Right atrium auricular region (tissue), 2 donors: ENCODE measurements around the gene CCDC136. TPM values are rescaled to one million over a fixed set of nuclear protein-coding genes. Genes with fewer than 3 reads are reported as not detected.

Experiments used
- DNase-seq: peaks from one replicate; pipeline ENCODE4 v3.0.0-alpha.2; 2019; ENCODE audit warnings: low spot score
- H3K27ac ChIP-seq, 2 donors: fragments of 200-600 bp; sonication (generic); 1 replicate in 1 of 2; 2 replicates in 1 of 2; pipeline ENCODE4 v1.5.1; 2016 to 2019
- H3K27me3 ChIP-seq, 2 donors: fragments of 200-600 bp; sonication (generic); one replicate each; pipeline versions ENCODE4 v1.5.1 to v1.6.0; 2017 to 2019
- H3K36me3 ChIP-seq: fragments of 200-600 bp; sonication (generic); one replicate; pipeline ENCODE4 v1.5.1; 2016
- H3K4me1 ChIP-seq, 2 donors: fragments of 200-600 bp; sonication (generic); one replicate each; pipeline versions ENCODE4 v1.5.1 to v1.6.0; 2017 to 2019
- H3K4me3 ChIP-seq, 2 donors: fragments of 200-600 bp; sonication (generic); 1 replicate in 1 of 2; 2 replicates in 1 of 2; pipeline ENCODE4 v1.5.1; 2017 to 2019; ENCODE audit warnings: mild to moderate bottlenecking in 1 of 2, moderate library complexity in 1 of 2
- H3K9me3 ChIP-seq, 2 donors: fragments of 200-600 bp; sonication (generic); one replicate each; pipeline ENCODE4 v1.5.1; 2019
- CTCF ChIP-seq, 2 donors: fragments of 200-600 bp; sonication (generic); IDR thresholded peaks; one replicate each; pipeline ENCODE4 v1.5.1; 2019; ENCODE audit warnings: antibody characterized with exemption in 2 of 2
- total RNA-seq, 2 donors: library from RNA; depleted of rRNA; stranded (reverse); fragments of >200 nt; gene quantifications; one replicate each; pipeline ENCODE4 v1.1.0, GENCODE V29; 2016

CCDC136 gene
- total RNA-seq, 2 donors from 2014 or later, result 2.6 to 8.5 TPM

DNA sequence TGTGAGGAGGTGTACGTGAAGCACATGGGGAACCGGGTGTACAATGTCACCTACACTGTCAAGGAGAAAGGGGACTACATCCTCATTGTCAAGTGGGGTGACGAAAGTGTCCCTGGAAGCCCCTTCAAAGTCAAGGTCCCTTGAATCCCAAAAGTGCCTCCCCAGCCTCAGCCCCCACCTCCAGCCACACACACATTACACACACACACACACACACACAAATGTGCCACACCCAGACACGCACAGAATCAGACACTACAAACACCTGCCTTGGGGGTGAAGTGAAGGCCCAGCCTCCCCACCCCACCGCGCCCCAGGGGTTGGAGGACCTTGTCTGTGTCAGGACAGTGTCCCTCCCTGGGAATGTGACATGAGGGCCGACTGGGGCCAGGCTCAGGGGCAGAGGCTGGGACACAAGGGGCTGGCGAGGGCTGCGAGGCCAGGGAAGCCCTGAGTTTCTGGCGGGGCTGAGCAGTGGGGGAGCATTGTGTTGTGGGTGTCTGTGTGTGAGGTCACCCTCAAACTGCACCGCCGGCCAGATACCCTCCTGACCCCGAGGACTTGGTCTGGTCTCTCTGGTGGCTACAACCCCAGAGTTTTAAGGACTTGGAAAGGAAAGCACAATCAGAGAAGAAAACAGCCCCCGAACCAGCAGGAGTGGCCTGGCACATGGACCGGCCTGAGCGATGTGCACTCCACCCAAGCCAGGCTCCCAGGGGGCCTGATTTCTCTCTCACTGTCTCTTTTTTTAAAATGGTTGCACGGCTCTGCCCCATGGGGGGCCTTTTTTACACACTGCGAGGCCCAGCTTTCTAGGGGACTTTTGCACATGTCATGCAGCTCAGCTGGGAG is 66.8 kb downstream of the CCDC136 start:
- DNase-seq, result no peak
- Histone ChIP-seq H3K27ac (peak overlapping the region; percentile 64 to 73), H3K4me1 (peaks cover 0 to 43% of the 10 kb centered on the region in 2 donors), H3K9me3 (no peaks in the 10 kb centered on the region), H3K36me3 (peaks cover 47% of the 10 kb centered on the region), H3K4me3 (no peak overlapping the region), H3K27me3 (no peaks in the 10 kb centered on the region)
- no peak for TF ChIP-seq CTCF (IDR thresholded peaks at IDR 0.05)

DNA sequence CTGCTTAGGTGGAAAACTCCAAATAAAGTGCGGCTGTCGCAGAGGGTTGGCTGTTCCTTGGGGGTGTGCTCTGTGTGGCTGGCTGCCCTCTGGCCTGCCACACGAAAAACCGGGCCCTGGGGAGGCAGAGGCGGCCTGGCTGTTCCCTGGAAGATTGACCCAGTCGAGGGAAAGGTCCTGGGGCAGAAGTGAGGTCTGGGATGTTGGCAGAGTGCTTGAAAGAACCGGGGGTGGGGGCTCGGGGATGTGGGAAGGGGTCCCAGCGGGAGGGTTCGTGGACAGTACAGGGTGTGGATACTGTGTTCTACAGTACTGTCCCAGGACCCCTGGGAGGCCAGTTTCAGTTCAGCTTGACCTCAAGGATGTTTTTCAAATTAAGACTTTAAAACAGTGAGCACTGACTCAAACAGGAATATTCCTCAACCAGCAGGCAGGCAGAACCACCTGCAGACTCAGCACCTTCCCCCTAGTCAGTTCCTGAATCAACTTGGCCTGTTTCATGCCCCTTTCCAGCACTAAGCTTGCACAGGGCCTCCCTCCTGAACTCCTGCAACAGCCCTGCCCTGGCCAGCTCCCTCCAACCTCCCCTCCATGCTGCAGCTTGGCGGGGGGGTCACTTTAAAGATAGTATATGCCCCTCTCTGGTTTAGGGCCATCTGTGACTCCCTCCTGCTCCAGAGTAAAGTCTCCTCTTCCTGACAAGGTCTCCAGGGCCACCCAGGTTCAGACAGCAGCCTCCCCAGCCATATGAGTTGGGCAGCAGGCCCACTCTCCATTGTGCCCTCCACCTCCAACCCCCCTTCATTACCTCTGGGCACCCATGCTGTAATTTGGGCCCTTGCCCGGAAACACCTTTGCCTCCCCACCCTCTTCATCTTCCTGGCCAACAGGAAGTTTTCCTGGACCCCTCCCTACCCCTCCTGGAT is 67.7 kb downstream of the CCDC136 start:
- H3K4me1 ChIP-seq, result peaks cover 0 to 51% of the 10 kb centered on the region in 2 donors
- peaks cover 39% of the 10 kb centered on the region for H3K36me3 ChIP-seq
- no peak for TF ChIP-seq CTCF (IDR thresholded peaks at IDR 0.05)
- H3K9me3 ChIP-seq, result no peaks in the 10 kb centered on the region
- DNase-seq, result no peak
- H3K27ac ChIP-seq, result peak overlapping the region; percentile 64 to 73
- H3K4me3 ChIP-seq, result no peak overlapping the region
- no peaks in the 10 kb centered on the region for H3K27me3 ChIP-seq

- Histone ChIP-seq H3K27me3 (no peaks in the 10 kb centered on the region), H3K4me3 (no peak overlapping the region), H3K9me3 (no peaks in the 10 kb centered on the region), H3K27ac (peak overlapping the region; percentile 65 to 73), H3K36me3 (peaks cover 37% of the 10 kb centered on the region), H3K4me1 (peaks cover 0 to 51% of the 10 kb centered on the region in 2 donors)
- DNase-seq, result no peak
- TF ChIP-seq CTCF (IDR thresholded peaks at IDR 0.05), result peak in 1 of 2 donors; percentile 44
Measured at GRCh38 chr7:128860158-128861073, 68.6 kb downstream of the CCDC136 start.

DNA sequence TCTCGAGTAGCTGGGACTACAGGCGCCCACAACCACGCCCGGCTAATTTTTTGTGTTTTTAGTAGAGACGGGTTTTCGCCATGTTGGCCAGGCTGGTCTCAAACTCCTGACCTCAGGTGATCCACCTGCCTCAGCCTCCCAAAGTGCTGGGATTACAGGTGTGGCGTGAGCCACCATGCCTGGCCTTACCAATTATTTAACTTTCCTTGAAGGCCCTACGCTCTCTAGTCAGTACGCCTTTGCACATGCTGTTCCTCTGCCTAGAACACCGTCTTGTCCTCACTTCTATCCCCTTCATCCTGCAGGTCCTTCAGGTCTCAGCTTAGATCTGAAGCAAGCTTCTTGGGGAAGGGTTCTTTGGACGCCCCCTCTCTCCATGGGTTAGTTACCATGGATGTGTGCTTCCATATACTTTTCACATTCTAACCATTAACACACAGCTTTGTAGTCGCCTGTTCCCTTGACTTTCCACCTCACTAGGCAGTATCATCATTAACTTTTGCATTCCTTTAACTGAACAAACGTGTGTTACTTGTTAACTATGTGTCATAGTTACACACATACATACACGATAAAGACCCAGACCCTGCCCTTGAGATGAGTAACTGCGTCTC is 70.3 kb downstream of the CCDC136 start:
- Histone ChIP-seq H3K27me3 (no peaks in the 10 kb centered on the region), H3K4me3 (peak overlapping the region; percentile 87 to 89), H3K9me3 (no peaks in the 10 kb centered on the region), H3K4me1 (peaks cover 0 to 51% of the 10 kb centered on the region in 2 donors), H3K36me3 (peaks cover 22% of the 10 kb centered on the region), H3K27ac (peak overlapping the region in 1 of 2 donors; percentile 77)
- no peak for TF ChIP-seq CTCF (IDR thresholded peaks at IDR 0.05)
- no peak for DNase-seq
